ENCODE data around the gene GRAPL. TPM values are rescaled to one million over a fixed set of nuclear protein-coding genes. Genes with fewer than 3 reads are reported as not detected.
"Not testable (repeated sequence)": the region's sequence is repeated elsewhere in the genome, so short reads cannot be mapped to it uniquely, and the experiment has no call there.

The GRAPL gene
- total RNA-seq, 8 experiments from 2014 or later, result 0.90 to 5.2 (median 1.4) TPM; not detected in 2

GRCh38 chr17:19118695-19119094 is 8.7 kb upstream of the GRAPL start:
- in situ Hi-C loops (cut with MboI; ENCODE audit: low pct_unique_long_range_greater_than_20kb in 2 of 9, low sequenced_read_pairs in 9 of 9, unreplicated experiment in 9 of 9); H3K27ac ChIP-seq; H3K4me3 ChIP-seq; H3K4me1 ChIP-seq (replicated peaks in 1 of 2): not testable (repeated sequence)
- no CpG with 5 or more reads among the region's 12 CpGs for WGBS, 10 experiments
- ATAC-seq (replicated peaks in 6 of 8), result peak in 3 of 8 experiments; percentile 91 to 96 (median 93)

GRCh38 chr17:19125289-19125688 is 2.1 kb upstream of the GRAPL start:
- H3K4me1 ChIP-seq (replicated peaks in 1 of 2); H3K4me3 ChIP-seq; in situ Hi-C loops (cut with MboI; ENCODE audit: low pct_unique_long_range_greater_than_20kb in 2 of 9, low sequenced_read_pairs in 9 of 9, unreplicated experiment in 9 of 9); ATAC-seq (replicated peaks in 6 of 8); H3K27ac ChIP-seq: not testable (repeated sequence)
- WGBS, 10 experiments, result no CpG with 5 or more reads among the region's 7 CpGs

DNA sequence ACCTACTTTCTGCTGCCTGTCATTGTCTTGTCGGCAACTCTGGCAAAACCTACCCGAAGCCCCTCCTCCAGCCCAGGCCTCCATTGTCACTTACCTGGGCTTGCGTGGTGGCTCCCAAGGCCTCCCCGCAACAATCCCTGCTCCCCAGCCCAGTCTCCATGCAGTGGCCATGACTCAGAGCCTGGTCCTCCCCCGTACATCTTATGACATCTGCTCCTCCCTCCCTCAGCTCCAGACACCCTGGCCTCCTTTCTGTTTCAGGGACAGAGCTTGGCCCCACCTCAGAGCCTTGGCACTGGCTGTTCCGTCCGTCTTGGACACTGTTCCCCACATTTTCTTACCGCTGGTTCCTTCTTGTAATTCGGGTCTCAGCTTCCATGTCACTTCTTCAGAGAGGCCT is 2.1 kb downstream of the GRAPL start:
- no CpG with 5 or more reads among the region's 9 CpGs for WGBS, 10 experiments
- H3K4me3 ChIP-seq; H3K4me1 ChIP-seq (replicated peaks in 1 of 2); H3K27ac ChIP-seq; in situ Hi-C loops (cut with MboI; ENCODE audit: low pct_unique_long_range_greater_than_20kb in 2 of 9, low sequenced_read_pairs in 9 of 9, unreplicated experiment in 9 of 9): not testable (repeated sequence)
- peak in 4 of 8 experiments; percentile 25 to 76 (median 54) for ATAC-seq (replicated peaks in 6 of 8)

- H3K4me3 ChIP-seq; ATAC-seq (replicated peaks in 6 of 8); in situ Hi-C loops (cut with MboI; ENCODE audit: low pct_unique_long_range_greater_than_20kb in 2 of 9, low sequenced_read_pairs in 9 of 9, unreplicated experiment in 9 of 9); H3K27ac ChIP-seq; H3K4me1 ChIP-seq (replicated peaks in 1 of 2): not testable (repeated sequence)
- no CpG with 5 or more reads among the region's 8 CpGs for WGBS, 10 experiments
These were observed 3.7 kb downstream of the GRAPL start for GRCh38 chr17:19131108-19131507.

GRCh38 chr17:19131772-19132171 is 4.4 kb downstream of the GRAPL start:
- H3K4me1 ChIP-seq (replicated peaks in 1 of 2); ATAC-seq (replicated peaks in 6 of 8); in situ Hi-C loops (cut with MboI; ENCODE audit: low pct_unique_long_range_greater_than_20kb in 2 of 9, low sequenced_read_pairs in 9 of 9, unreplicated experiment in 9 of 9); H3K27ac ChIP-seq; H3K4me3 ChIP-seq: not testable (repeated sequence)
- no CpG with 5 or more reads among the region's 14 CpGs for WGBS, 10 experiments

DNA sequence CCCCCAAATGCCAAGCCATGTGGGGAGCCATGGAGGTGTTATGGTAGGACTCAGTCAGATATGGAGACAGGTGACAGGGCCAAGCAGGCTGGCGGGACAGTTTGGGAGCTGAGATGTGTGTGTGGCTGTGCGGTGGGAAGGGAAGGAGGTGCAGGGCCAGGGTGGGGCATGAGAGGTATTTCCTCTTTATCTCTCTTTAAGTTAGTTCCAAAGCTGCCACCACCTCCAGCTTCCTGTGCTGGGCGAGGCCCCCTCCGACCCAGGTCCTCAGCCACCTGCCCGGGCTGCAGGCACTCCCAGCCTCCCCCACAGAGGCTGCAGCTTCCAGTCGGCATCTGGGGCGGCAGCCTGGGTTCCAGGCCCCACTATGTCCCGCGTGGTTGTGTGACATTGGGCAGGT is 6.4 kb downstream of the GRAPL start:
- H3K4me1 ChIP-seq (replicated peaks in 1 of 2); H3K27ac ChIP-seq; in situ Hi-C loops (cut with MboI; ENCODE audit: low pct_unique_long_range_greater_than_20kb in 2 of 9, low sequenced_read_pairs in 9 of 9, unreplicated experiment in 9 of 9); H3K4me3 ChIP-seq; ATAC-seq (replicated peaks in 6 of 8): not testable (repeated sequence)
- WGBS, 10 experiments, result no CpG with 5 or more reads among the region's 9 CpGs

DNA sequence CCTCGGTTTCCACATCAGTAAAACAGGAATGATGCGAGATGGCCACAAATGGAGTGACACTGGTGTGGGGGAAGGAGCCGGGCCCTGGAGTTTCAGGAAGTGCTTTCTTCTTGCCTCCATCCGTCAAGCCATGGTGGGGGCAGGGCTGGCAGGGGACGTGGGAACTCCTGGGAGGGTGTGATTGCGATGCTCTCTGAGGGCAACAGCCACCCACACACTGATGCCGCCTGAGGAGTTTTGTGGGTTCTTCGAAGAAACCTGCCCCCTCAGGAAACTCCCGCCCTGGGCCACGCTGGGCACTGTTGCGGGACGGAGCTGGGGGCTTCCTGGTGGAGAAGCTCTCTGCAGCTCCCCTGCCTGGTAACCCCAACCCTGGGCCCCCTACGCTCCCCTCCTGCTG is 8.0 kb downstream of the GRAPL start:
- in situ Hi-C loops (cut with MboI; ENCODE audit: low pct_unique_long_range_greater_than_20kb in 2 of 9, low sequenced_read_pairs in 9 of 9, unreplicated experiment in 9 of 9); H3K4me1 ChIP-seq (replicated peaks in 1 of 2); H3K27ac ChIP-seq; H3K4me3 ChIP-seq: not testable (repeated sequence)
- no CpG with 5 or more reads among the region's 13 CpGs for WGBS, 10 experiments
- peak in 1 of 8 experiments; percentile 4 for ATAC-seq (replicated peaks in 6 of 8)

DNA sequence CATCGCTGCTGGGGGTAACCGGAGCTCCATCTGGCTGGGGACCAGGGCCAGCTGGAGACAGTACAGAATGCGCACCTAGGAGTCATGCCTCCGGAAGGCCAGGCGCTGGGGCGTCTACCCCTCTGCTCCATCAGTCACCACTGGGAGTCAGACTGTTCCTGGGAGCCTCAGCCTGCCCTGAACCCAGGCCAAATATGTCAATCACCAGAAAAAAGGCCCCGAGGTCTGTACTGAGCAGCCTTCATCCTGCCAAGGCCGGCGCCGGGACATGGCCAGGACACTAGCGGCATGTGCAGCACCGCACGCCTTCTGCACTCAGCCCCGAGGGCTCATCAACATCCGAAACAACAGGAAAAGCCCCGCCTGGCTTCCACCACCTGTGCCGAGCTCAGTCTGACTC is 8.7 kb downstream of the GRAPL start:
- H3K27ac ChIP-seq; H3K4me1 ChIP-seq (replicated peaks in 1 of 2); H3K4me3 ChIP-seq; in situ Hi-C loops (cut with MboI; ENCODE audit: low pct_unique_long_range_greater_than_20kb in 2 of 9, low sequenced_read_pairs in 9 of 9, unreplicated experiment in 9 of 9): not testable (repeated sequence)
- WGBS, 10 experiments, result no CpG with 5 or more reads among the region's 17 CpGs
- peak; percentile 39 to 86 (median 64) for ATAC-seq (replicated peaks in 6 of 8)

DNA sequence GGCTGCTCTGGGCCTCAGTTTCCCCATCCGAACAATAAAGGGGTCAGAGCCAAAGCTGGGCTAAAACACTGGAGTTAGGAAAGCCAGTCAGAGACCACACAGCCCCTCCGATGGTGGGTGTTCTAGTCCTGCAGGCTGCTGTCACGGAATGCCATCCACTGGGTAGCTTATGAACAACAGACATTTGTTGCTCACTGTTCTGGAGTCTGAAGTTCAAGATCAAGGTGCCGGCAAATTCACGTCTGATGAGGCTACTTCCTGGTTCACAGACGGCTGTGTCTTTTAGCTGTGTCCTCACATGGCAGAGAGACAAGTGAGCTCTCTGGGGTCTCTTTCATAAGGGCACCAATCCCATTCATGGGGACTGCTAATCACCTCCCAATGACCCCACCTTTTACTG is 9.2 kb downstream of the GRAPL start:
- H3K27ac ChIP-seq; H3K4me1 ChIP-seq (replicated peaks in 1 of 2); ATAC-seq (replicated peaks in 6 of 8); in situ Hi-C loops (cut with MboI; ENCODE audit: low pct_unique_long_range_greater_than_20kb in 2 of 9, low sequenced_read_pairs in 9 of 9, unreplicated experiment in 9 of 9); H3K4me3 ChIP-seq: not testable (repeated sequence)
- no CpG with 5 or more reads among the region's 6 CpGs for WGBS, 10 experiments

DNA sequence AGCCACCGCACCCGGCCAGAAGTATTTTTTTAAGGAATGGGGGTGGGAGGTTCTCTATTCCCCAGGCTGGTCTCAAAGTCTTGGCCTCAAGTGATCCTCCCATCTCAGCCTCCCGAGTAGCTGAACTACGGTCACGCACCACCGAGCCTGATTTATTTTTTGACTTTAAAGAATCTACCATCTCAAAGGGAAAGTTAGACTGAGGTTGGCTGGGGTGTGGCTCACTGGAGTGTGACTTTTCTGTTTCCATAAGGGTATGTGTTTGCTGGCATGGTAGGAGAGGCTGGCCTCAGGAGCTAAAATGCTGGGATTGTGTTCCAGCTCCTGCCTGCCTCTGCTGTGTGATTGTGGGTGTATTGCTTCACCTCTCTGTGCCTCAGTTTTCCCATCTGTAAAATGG is 10.6 kb downstream of the GRAPL start:
- H3K4me1 ChIP-seq (replicated peaks in 1 of 2); H3K27ac ChIP-seq; H3K4me3 ChIP-seq; in situ Hi-C loops (cut with MboI; ENCODE audit: low pct_unique_long_range_greater_than_20kb in 2 of 9, low sequenced_read_pairs in 9 of 9, unreplicated experiment in 9 of 9); ATAC-seq (replicated peaks in 6 of 8): not testable (repeated sequence)
- WGBS, 10 experiments, result no CpG with 5 or more reads among the region's 6 CpGs

DNA sequence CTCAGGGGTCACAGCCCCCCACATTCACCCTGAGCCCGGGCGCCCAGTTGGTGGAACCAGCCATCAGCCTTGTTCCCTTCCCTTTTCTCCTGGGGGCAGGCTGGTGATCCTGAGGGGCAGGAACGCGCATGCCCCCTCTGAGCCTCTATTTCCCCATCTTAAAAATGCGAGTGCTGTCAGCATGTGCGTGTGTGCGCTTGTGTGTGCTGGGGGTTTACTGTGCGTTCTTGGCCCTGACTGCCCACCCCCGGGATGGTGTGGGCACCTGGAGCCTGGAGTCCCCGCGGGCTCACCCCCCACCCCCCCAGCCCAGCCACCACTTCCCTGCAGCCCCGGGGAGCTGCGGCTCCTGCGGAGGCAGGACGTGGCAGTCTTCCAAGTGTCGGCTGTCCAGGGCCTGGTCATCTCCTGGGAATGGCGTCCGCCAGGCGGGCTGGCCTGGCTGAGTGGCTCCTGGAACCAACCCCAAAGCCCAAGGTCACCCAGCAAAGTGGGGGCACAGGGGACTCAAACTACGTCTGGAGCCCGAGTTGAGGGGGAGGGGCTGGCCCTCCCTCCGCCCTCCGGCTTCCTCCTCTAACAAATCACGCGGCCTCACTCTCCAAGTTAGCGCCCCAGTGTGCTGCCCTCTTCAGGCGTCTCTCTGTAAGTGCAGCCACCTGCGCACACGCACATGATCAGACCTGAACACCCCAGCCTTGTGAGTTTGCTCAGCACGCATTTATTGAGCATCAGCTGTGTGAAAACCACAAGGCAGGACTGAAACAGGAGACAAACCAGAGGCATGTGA is 14.2 kb downstream of the GRAPL start:
- H3K4me3 ChIP-seq; in situ Hi-C loops (cut with MboI; ENCODE audit: low pct_unique_long_range_greater_than_20kb in 2 of 9, low sequenced_read_pairs in 9 of 9, unreplicated experiment in 9 of 9); H3K27ac ChIP-seq; H3K4me1 ChIP-seq (replicated peaks in 1 of 2): not testable (repeated sequence)
- no CpG with 5 or more reads among the region's 30 CpGs for WGBS, 10 experiments
- peak; percentile 59 to 92 (median 78) for ATAC-seq (replicated peaks in 6 of 8)

DNA sequence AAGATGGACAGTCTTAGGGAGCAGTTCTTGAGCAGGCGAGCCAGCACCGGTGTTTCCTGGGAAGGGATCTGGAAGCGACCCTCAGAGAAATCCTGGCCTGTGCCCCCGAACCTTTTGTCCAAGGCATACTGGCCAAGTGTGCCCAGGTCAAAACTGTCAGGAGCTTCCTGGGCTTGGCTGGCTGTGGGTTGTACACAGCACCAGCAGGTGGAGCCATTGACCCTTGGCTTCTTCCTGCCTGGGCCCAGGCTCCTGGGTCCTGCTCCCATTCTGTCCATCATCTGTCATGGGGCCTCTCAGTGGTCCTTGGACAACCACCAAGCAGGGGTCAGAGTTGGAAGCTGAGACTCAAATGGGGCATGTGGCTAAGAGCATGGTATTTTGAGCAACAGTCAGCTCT is 15.0 kb downstream of the GRAPL start:
- H3K4me1 ChIP-seq (replicated peaks in 1 of 2); in situ Hi-C loops (cut with MboI; ENCODE audit: low pct_unique_long_range_greater_than_20kb in 2 of 9, low sequenced_read_pairs in 9 of 9, unreplicated experiment in 9 of 9); H3K4me3 ChIP-seq; H3K27ac ChIP-seq: not testable (repeated sequence)
- peak in 6 of 8 experiments; percentile 8 to 78 (median 49) for ATAC-seq (replicated peaks in 6 of 8)
- no CpG with 5 or more reads among the region's 4 CpGs for WGBS, 10 experiments

- H3K4me3 ChIP-seq; in situ Hi-C loops (cut with MboI; ENCODE audit: low pct_unique_long_range_greater_than_20kb in 2 of 9, low sequenced_read_pairs in 9 of 9, unreplicated experiment in 9 of 9); H3K4me1 ChIP-seq (replicated peaks in 1 of 2); H3K27ac ChIP-seq: not testable (repeated sequence)
- ATAC-seq (replicated peaks in 6 of 8), result peak in 3 of 8 experiments; percentile 9 to 66 (median 17)
- WGBS, 10 experiments, result no CpG with 5 or more reads among the region's 5 CpGs
These were observed 15.8 kb downstream of the GRAPL start for GRCh38 chr17:19143097-19143777.

- H3K4me3 ChIP-seq; H3K4me1 ChIP-seq (replicated peaks in 1 of 2); in situ Hi-C loops (cut with MboI; ENCODE audit: low pct_unique_long_range_greater_than_20kb in 2 of 9, low sequenced_read_pairs in 9 of 9, unreplicated experiment in 9 of 9): not testable (repeated sequence)
- H3K27ac ChIP-seq, result peak overlapping the region in 1 of 2 donors; percentile 47
- WGBS, 10 experiments, result no CpG with 5 or more reads among the region's 5 CpGs
- ATAC-seq (replicated peaks in 6 of 8), result peak in 7 of 8 experiments; percentile 22 to 73 (median 67)
These were observed 17.0 kb downstream of the GRAPL start for GRCh38 chr17:19144373-19144772.

Measured in motor neuron (in vitro differentiated cells).